ENCODE data around the gene TBC1D9B.
"Not testable (repeated sequence)": the region's sequence is repeated elsewhere in the genome, so short reads cannot be mapped to it uniquely, and the experiment has no call there.

Gene TBC1D9B

DNA sequence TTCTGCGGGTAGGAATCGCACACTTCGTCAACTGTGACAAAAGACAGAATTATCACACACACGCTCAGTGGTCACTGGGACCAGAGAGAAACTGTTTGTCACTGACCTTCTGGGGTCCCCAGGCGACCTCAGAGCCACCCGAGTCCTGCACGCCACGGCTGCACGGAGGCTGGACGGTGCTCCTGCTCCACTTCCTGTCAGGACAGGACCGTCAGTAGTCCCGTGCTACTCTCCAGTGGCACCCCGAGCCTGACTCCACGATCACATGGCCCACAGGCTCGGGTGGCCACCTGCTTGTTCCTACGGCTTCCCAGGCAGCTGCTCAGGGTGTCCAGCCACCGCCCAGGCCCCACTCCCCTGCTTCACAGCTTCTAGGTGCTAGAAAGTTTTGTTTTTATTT, 66.9 kb downstream of the TBC1D9B start:
- H3K4me3 ChIP-seq (ENCODE audit: low read depth, low read length), result no peak overlapping the region
- no peak for DNase-seq (ENCODE audit: low read depth)
- TF ChIP-seq, protein P1, sequence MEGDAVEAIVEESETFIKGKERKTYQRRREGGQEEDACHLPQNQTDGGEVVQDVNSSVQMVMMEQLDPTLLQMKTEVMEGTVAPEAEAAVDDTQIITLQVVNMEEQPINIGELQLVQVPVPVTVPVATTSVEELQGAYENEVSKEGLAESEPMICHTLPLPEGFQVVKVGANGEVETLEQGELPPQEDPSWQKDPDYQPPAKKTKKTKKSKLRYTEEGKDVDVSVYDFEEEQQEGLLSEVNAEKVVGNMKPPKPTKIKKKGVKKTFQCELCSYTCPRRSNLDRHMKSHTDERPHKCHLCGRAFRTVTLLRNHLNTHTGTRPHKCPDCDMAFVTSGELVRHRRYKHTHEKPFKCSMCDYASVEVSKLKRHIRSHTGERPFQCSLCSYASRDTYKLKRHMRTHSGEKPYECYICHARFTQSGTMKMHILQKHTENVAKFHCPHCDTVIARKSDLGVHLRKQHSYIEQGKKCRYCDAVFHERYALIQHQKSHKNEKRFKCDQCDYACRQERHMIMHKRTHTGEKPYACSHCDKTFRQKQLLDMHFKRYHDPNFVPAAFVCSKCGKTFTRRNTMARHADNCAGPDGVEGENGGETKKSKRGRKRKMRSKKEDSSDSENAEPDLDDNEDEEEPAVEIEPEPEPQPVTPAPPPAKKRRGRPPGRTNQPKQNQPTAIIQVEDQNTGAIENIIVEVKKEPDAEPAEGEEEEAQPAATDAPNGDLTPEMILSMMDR (IDR thresholded peaks at IDR 0.05; ENCODE audit: low read depth, low read length, missing control alignments), result no peak

DNA sequence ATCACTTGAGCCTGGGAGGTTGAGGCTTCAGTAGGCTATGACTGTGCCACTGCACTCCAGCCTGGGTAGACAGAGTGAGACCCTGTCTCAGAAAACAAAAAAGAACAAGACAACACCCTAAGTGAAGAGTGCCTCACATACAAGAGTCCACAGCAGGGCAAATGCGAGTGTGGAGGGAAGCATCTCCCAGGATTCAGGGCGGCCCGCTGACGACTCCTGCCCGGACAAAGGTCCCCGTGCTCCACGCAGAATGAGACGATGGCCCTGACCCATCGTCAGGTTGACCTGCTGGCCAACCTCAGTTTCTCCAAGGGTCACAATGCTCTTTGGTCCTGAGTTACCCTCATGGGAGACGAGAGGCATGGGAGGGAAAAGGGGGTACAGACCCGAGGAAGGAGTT, 67.4 kb downstream of the TBC1D9B start:
- no peak for DNase-seq (ENCODE audit: low read depth)
- TF ChIP-seq, protein P1 (IDR thresholded peaks at IDR 0.05; ENCODE audit: low read depth, low read length, missing control alignments), result no peak
- no peak overlapping the region for H3K4me3 ChIP-seq (ENCODE audit: low read depth, low read length)

DNA sequence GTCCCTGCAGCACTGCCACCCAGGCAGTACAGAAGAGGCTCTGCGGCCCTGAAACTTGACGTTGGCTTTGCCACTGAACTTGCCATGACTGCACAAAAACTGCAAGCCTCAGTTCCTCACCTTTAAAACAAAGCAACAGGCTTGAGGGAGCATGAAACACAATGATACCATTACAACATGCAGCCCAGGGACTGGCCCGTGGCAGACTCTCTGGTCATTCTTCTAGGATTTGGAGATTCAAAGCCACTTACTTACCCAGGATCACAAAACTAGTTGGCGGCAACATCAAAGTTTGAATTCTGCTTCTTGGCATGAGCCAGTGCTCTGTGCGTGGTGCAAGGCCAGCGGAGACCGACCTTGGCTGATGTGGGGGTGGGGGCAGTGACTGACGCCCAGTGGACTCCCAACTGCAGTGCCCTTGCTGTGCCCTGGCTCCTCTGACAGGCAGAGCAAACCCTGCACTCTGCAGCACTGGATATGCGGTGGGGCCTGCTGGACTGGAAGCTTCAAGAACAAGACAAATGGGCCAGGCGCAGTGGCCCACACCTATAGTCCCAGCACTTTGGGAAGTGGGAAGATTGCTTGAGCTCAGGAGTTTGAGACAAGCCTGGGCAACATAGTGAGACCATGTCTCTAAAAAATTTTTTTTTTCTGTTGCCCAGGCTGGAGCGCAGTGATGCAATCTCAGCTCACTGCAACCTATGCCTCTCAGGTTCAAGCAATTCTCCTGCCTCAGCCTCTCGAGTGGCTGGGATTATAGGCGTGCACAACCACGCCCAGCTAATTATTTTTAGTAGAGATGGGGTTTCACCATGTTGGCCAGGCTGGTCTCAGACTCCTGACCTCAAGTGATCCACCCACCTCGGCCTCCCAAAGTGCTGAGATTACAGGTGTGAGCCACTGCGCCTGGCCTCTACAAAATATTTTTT, 68.1 kb downstream of the TBC1D9B start:
- DNase-seq (ENCODE audit: low read depth), result no peak
- TF ChIP-seq, protein P1 (IDR thresholded peaks at IDR 0.05; ENCODE audit: low read depth, low read length, missing control alignments), result no peak
- H3K4me3 ChIP-seq (ENCODE audit: low read depth, low read length), result no peak overlapping the region

DNA sequence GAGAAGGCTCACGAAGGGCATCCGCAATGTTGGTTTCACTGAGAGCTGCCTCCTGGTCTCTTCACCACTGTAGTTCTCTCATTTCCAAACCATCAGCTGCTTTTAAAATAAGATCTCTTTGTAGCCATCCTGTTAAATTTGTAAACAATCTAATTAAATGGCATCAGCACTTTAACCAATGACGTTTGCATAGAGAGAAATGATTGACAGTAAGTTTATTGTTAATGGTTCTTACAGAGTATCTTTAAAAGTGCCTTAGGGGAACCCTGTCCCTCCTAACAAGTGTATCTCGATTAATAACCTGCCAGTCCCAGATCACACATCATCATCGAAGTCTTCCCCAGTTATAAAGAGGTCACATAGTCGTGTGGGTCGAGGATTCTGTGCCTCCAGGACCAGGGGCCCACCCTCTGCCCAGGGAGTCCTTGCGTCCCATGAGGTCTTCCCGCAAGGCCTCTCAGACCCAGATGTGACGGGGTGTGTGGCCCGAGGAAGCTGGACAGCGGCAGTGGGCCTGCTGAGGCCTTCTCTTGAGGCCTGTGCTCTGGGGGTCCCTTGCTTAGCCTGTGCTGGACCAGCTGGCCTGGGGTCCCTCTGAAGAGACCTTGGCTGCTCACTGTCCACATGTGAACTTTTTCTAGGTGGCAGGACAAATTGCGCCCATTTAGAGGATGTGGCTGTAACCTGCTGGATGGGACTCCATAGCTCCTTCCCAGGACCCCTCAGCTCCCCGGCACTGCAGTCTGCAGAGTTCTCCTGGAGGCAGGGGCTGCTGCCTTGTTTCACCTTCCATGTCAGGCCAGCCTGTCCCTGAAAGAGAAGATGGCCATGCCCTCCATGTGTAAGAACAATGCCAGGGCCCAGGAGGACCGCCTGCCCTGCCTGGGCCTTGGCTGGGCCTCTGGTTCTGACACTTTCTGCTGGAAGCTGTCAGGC, 70.4 kb downstream of the TBC1D9B start:
- no peak for DNase-seq (ENCODE audit: low read depth)
- TF ChIP-seq, protein P1 (IDR thresholded peaks at IDR 0.05; ENCODE audit: low read depth, low read length, missing control alignments), result no peak
- no peak overlapping the region for H3K4me3 ChIP-seq (ENCODE audit: low read depth, low read length)

DNA sequence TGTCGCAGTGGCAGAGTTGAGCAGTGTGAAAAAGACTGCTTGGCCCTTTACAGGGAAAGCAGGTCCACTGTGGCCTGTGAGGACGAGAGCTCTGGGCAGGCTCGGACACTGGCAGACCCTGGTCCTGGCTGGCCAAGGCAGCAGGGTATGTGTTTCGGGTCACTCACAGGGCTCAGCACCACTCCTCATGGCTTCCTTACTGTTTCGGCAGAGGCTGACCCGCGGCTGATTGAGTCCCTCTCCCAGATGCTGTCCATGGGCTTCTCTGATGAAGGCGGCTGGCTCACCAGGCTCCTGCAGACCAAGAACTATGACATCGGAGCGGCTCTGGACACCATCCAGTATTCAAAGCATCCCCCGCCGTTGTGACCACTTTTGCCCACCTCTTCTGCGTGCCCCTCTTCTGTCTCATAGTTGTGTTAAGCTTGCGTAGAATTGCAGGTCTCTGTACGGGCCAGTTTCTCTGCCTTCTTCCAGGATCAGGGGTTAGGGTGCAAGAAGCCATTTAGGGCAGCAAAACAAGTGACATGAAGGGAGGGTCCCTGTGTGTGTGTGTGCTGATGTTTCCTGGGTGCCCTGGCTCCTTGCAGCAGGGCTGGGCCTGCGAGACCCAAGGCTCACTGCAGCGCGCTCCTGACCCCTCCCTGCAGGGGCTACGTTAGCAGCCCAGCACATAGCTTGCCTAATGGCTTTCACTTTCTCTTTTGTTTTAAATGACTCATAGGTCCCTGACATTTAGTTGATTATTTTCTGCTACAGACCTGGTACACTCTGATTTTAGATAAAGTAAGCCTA, 71.3 kb downstream of the TBC1D9B start:
- DNase-seq (ENCODE audit: low read depth), result no peak
- H3K4me3 ChIP-seq (ENCODE audit: low read depth, low read length), result no peak overlapping the region
- TF ChIP-seq, protein P1 (IDR thresholded peaks at IDR 0.05; ENCODE audit: low read depth, low read length, missing control alignments), result no peak

DNA sequence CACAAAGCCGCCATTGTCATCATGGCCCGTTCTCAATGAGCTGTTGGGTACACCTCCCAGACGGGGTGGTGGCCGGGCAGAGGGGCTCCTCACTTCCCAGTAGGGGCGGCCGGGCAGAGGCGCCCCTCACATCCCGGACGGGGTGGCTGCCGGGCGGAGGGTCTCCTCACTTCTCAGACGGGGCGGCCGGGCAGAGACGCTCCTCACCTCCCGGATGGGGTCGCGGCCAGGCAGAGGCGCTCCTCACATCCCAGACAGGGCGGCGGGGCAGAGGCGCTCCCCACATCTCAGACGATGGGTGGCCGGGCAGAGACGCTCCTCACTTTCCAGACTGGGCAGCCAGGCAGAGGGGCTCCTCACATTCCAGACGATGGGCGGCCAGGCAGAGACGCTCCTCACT, 72.8 kb downstream of the TBC1D9B start:
- not testable (repeated sequence) for DNase-seq (ENCODE audit: low read depth); H3K4me3 ChIP-seq (ENCODE audit: low read depth, low read length)

Data from GM12864 (cell line).